NT2/D1 (cell line): Measurements from ENCODE around the gene LRBA.

Experiments
- DNase-seq: peaks from one replicate; pipeline ENCODE4 v3.0.0-alpha.2; 2011; ENCODE audit warnings: low read depth, low spot score
- H3K27me3 ChIP-seq: 2 replicates; pipeline ENCODE4 v1.6.0; 2011; ENCODE audit warnings: mild to moderate bottlenecking; ENCODE audit not compliant: insufficient read length, insufficient read depth
- H3K36me3 ChIP-seq: 2 replicates; pipeline ENCODE4 v1.6.1; 2011; ENCODE audit warnings: mild to moderate bottlenecking, low read length, mixed read lengths; ENCODE audit not compliant: insufficient read depth, insufficient read length
- H3K4me1 ChIP-seq: 2 replicates; pipeline ENCODE4 v1.5.1; 2011; ENCODE audit not compliant: insufficient read depth, insufficient read length
- H3K4me3 ChIP-seq: 2 replicates; pipeline ENCODE4 v1.5.1; 2011; ENCODE audit warnings: low read depth; ENCODE audit not compliant: insufficient read length
- H3K9ac ChIP-seq: 2 replicates; pipeline ENCODE4 v1.6.0; 2011; ENCODE audit warnings: low read depth; ENCODE audit not compliant: insufficient read length
- H3K9me3 ChIP-seq: 2 replicates; pipeline ENCODE4 v1.5.1; 2011; ENCODE audit warnings: mild to moderate bottlenecking, low read length; ENCODE audit not compliant: insufficient read depth
- SUZ12 ChIP-seq: IDR thresholded peaks from 2 replicates; pipeline ENCODE4 v1.6.1; 2011; ENCODE audit not compliant: insufficient read length, insufficient read depth; ENCODE audit errors: extremely low read depth
- YY1 ChIP-seq: IDR thresholded peaks from 2 replicates; pipeline ENCODE4 v1.6.1; 2011; ENCODE audit not compliant: insufficient read length, insufficient read depth
- ZNF274 ChIP-seq: IDR thresholded peaks from 2 replicates; pipeline ENCODE4 v1.6.1; 2011; ENCODE audit warnings: mild to moderate bottlenecking, low read depth, low read length

Gene LRBA

GRCh38 chr4:150906987-150907633, 108.0 kb downstream of the LRBA start:
- Histone ChIP-seq H3K4me1 (no peaks in the 10 kb centered on the region), H3K9ac (no peak overlapping the region), H3K9me3 (peaks cover 10% of the 10 kb centered on the region; the same call in 1 of the 2 replicates), H3K36me3 (peaks cover 10% of the 10 kb centered on the region), H3K4me3 (no peak overlapping the region), H3K27me3 (no peaks in the 10 kb centered on the region)
- no peak for DNase-seq
- TF ChIP-seq SUZ12 (no peak), ZNF274 (no peak), YY1 (no peak)

- DNase-seq = no peak
- no peak for TF ChIP-seq SUZ12
- TF ChIP-seq ZNF274 = no peak
- TF ChIP-seq YY1 = no peak
- peaks cover 5% of the 10 kb centered on the region for H3K36me3 ChIP-seq
- H3K9me3 ChIP-seq = no peaks in the 10 kb centered on the region
- H3K9ac ChIP-seq = no peak overlapping the region
- no peaks in the 10 kb centered on the region for H3K27me3 ChIP-seq
- H3K4me1 ChIP-seq = no peaks in the 10 kb centered on the region
- H3K4me3 ChIP-seq = no peak overlapping the region
These were observed 110.4 kb downstream of the LRBA start for GRCh38 chr4:150904671-150905070.

DNA sequence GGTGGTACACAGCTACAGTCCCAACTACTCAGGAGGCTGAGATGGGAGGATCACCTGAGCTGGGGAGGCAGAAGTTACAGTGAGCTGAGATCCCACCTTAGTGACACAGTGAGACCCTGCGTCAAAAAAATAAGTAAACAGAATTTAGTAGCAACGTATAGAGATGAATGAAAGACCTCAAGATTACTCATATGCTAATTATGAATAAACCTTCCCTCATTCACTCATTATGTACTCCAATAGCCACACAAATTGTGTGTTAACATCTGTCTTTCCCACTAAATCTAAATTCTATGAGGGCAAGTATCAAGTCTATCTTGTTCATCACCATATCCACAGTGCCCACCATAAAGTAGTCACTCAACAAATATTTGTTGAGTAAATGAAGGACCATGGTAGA, 111.5 kb downstream of the LRBA start:
- Histone ChIP-seq H3K9ac (no peak overlapping the region), H3K4me1 (no peaks in the 10 kb centered on the region), H3K4me3 (no peak overlapping the region), H3K9me3 (no peaks in the 10 kb centered on the region), H3K36me3 (peaks cover 5% of the 10 kb centered on the region), H3K27me3 (no peaks in the 10 kb centered on the region)
- TF ChIP-seq YY1 (no peak), SUZ12 (no peak), ZNF274 (no peak)
- DNase-seq = no peak

- no peaks in the 10 kb centered on the region for H3K27me3 ChIP-seq
- H3K9ac ChIP-seq = no peak overlapping the region
- TF ChIP-seq ZNF274 (no peak), YY1 (no peak), SUZ12 (no peak)
- no peaks in the 10 kb centered on the region for H3K9me3 ChIP-seq
- no peaks in the 10 kb centered on the region for H3K4me1 ChIP-seq
- H3K4me3 ChIP-seq = no peak overlapping the region
- no peaks in the 10 kb centered on the region for H3K36me3 ChIP-seq
- DNase-seq = no peak
These were observed 118.6 kb downstream of the LRBA start for GRCh38 chr4:150896497-150896896.

DNA sequence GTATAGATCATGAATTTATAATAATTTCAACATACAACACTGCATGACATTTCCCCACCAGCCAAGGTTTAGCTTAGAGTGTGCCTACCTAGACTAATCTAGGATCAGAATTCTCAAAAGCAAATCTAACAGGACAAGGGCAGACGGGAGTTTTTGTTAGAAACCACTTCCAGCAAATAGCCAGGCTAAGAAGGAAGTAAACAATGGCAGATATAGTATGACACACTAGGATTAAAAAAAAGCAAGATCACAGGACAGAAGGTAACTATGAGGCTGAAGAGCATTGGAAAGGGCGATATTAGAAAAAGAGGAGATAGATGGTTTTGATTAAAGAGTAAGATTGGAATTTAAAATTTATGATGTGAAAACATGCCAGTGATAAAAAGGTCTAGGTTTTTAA, 124.8 kb downstream of the LRBA start:
- Histone ChIP-seq H3K4me3 (no peak overlapping the region), H3K36me3 (no peaks in the 10 kb centered on the region), H3K4me1 (no peaks in the 10 kb centered on the region), H3K9me3 (no peaks in the 10 kb centered on the region), H3K9ac (no peak overlapping the region), H3K27me3 (no peaks in the 10 kb centered on the region)
- TF ChIP-seq ZNF274 (no peak), SUZ12 (no peak), YY1 (no peak)
- DNase-seq = no peak

DNA sequence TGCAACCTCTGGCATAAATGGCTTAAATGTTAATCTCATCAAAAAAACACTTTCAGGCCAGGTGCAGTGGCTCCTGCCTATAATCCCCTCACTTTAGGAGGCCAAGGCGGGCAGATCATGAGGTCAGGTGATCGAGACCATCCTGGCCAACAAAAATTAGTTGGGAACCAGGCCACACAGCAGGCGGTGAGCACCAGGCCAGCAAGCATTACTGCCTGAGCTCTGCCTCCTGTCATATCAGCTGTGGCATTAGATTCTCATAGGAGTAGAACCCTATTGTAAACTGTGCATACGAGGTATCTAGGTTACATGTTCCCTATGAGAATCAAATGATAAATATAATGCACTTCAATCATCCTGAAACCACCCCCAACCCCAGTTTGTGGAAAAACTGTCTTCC, 125.8 kb downstream of the LRBA start:
- no peak overlapping the region for H3K9ac ChIP-seq
- H3K4me3 ChIP-seq = no peak overlapping the region
- DNase-seq = no peak
- TF ChIP-seq ZNF274 (no peak), SUZ12 (no peak), YY1 (no peak)
- no peaks in the 10 kb centered on the region for H3K27me3 ChIP-seq
- no peaks in the 10 kb centered on the region for H3K4me1 ChIP-seq
- H3K9me3 ChIP-seq = no peaks in the 10 kb centered on the region
- H3K36me3 ChIP-seq = no peaks in the 10 kb centered on the region

- Histone ChIP-seq H3K9ac (no peak overlapping the region), H3K27me3 (no peaks in the 10 kb centered on the region), H3K4me1 (no peaks in the 10 kb centered on the region), H3K4me3 (no peak overlapping the region), H3K36me3 (no peaks in the 10 kb centered on the region), H3K9me3 (no peaks in the 10 kb centered on the region)
- TF ChIP-seq YY1 = no peak
- no peak for TF ChIP-seq SUZ12
- no peak for TF ChIP-seq ZNF274
- no peak for DNase-seq
These were observed 126.5 kb downstream of the LRBA start for GRCh38 chr4:150888625-150889024.

- Histone ChIP-seq H3K9ac (no peak overlapping the region), H3K36me3 (no peaks in the 10 kb centered on the region), H3K4me1 (no peaks in the 10 kb centered on the region), H3K4me3 (no peak overlapping the region), H3K9me3 (no peaks in the 10 kb centered on the region), H3K27me3 (no peaks in the 10 kb centered on the region)
- no peak for TF ChIP-seq YY1
- TF ChIP-seq SUZ12 = no peak
- no peak for TF ChIP-seq ZNF274
- no peak for DNase-seq
These were observed 126.9 kb downstream of the LRBA start for GRCh38 chr4:150888217-150888616.
